Measurements from ENCODE around the gene FBXO48. TPM values are rescaled to one million over a fixed set of nuclear protein-coding genes. Genes with fewer than 3 reads are reported as not detected.
A peak's percentile ranks its signal among the peaks of the same experiment; 100 is the strongest.

FBXO48 gene
- total and polyA plus RNA-seq, 10 of the 15 experiments (the other 5 are each of a cell fraction or from before 2014, with no cell fraction given) = 0.56 to 2.3 (median 1.2) TPM

- TF ChIP-seq RCOR1 (conservative IDR thresholded peaks at IDR 0.05; ENCODE audit: low read depth, low read length) (no peak), ZNF207 (IDR thresholded peaks at IDR 0.05; ENCODE audit: borderline replicate concordance) (no peak), SP1 (IDR thresholded peaks at IDR 0.05; ENCODE audit: low read depth, low read length) (no peak), CUX1 (IDR thresholded peaks at IDR 0.05; ENCODE audit: insufficient replicate concordance, low read depth, low read length) (peak; percentile 60), SREBF1 (IDR thresholded peaks at IDR 0.05; ENCODE audit: low read length) (no peak), WRNIP1 (IDR thresholded peaks at IDR 0.05; ENCODE audit: borderline replicate concordance, low read depth, low read length) (no peak), TARDBP (IDR thresholded peaks at IDR 0.05; ENCODE audit: borderline replicate concordance) (peak; percentile 87), SMARCA5 (IDR thresholded peaks at IDR 0.05) (no peak), RFX5 (IDR thresholded peaks at IDR 0.05; ENCODE audit: low read depth, low read length) (no peak), ZBED1 (IDR thresholded peaks at IDR 0.05; ENCODE audit: borderline replicate concordance) (peak; percentile 100), NR2C1 (IDR thresholded peaks at IDR 0.05) (no peak), EZH2 (IDR thresholded peaks at IDR 0.05; ENCODE audit: borderline replicate concordance, control insufficient read depth, low read depth, low read length) (no peak)
Measured at GRCh38 chr2:68438455-68439303, 28.4 kb downstream of the FBXO48 start (continued).
